ENCODE results near the gene RNASE8. TPM values are rescaled to one million over a fixed set of nuclear protein-coding genes. Genes with fewer than 3 reads are reported as not detected.

RNASE8 gene
- total RNA-seq, 1 experiment from 2014 or later = not detected

GRCh38 chr14:21038441-21039422 is 18.9 kb upstream of the RNASE8 start:
- intact Hi-C loops (cut with micrococcal nuclease) = no loop called here
- ATAC-seq (no peak), DNase-seq (no peak)
- H3K27ac ChIP-seq (ENCODE audit: low read length) = no peak overlapping the region
- no peaks in the 10 kb centered on the region for H3K9me3 ChIP-seq (ENCODE audit: low read length)
- H4K20me1 ChIP-seq (ENCODE audit: low read length) = no peaks in the 10 kb centered on the region
- H3K36me3 ChIP-seq (ENCODE audit: low read depth, low read length) = no peaks in the 10 kb centered on the region
- no peaks in the 10 kb centered on the region for H3F3A ChIP-seq (ENCODE audit: low read length, unreplicated experiment)
- H3K4me3 ChIP-seq (ENCODE audit: low read length) = no peak overlapping the region
- no peak overlapping the region for H3K9ac ChIP-seq (ENCODE audit: low read length)
- H3K79me2 ChIP-seq (ENCODE audit: low read length) = no peaks in the 10 kb centered on the region
- POLR2A ChIA-PET (ENCODE audit: unreplicated experiment) = no interaction called here
- no peak overlapping the region for H3K4me2 ChIP-seq (ENCODE audit: low read length)
- BruUV-seq (replicated peaks) = no TSS peak
- no peaks in the 10 kb centered on the region for H3K9me2 ChIP-seq (replicated peaks; ENCODE audit: low read length)
- CTCF ChIA-PET = interaction anchor here (0.6 kb wide), 1 partner anchor 57 kb away, joined by 3 read pairs; no protein-coding TSS in a partner anchor
- TF ChIP-seq EZH2phosphoT487 (IDR thresholded peaks at IDR 0.05; ENCODE audit: borderline replicate concordance, low read length) (no peak), CTCF (conservative IDR thresholded peaks at IDR 0.05; ENCODE audit: low read depth, low read length) (no peak), EZH2 (IDR thresholded peaks at IDR 0.05; ENCODE audit: low read length, unreplicated experiment) (no peak)
- no peak overlapping the region for H2AFZ ChIP-seq (ENCODE audit: low read length)
- H3K27me3 ChIP-seq (ENCODE audit: low read length) = peaks cover 45% of the 10 kb centered on the region
- no peaks in the 10 kb centered on the region for H3K4me1 ChIP-seq (ENCODE audit: insufficient read depth, low read length)

- peak; percentile 83 for ATAC-seq
- Histone ChIP-seq H3K36me3 (ENCODE audit: low read depth, low read length) (no peaks in the 10 kb centered on the region), H3K9ac (ENCODE audit: low read length) (no peak overlapping the region), H3F3A (ENCODE audit: low read length, unreplicated experiment) (no peaks in the 10 kb centered on the region), H3K9me3 (ENCODE audit: low read length) (no peaks in the 10 kb centered on the region), H3K4me3 (ENCODE audit: low read length) (no peak overlapping the region), H3K27me3 (ENCODE audit: low read length) (peaks cover 39% of the 10 kb centered on the region), H3K9me2 (replicated peaks; ENCODE audit: low read length) (no peaks in the 10 kb centered on the region), H3K27ac (ENCODE audit: low read length) (no peak overlapping the region), H2AFZ (ENCODE audit: low read length) (no peak overlapping the region), H3K79me2 (ENCODE audit: low read length) (no peaks in the 10 kb centered on the region), H3K4me1 (ENCODE audit: insufficient read depth, low read length) (no peaks in the 10 kb centered on the region), H4K20me1 (ENCODE audit: low read length) (no peaks in the 10 kb centered on the region), H3K4me2 (ENCODE audit: low read length) (no peak overlapping the region)
- peak; percentile 62 for DNase-seq
- ChIA-PET CTCF (interaction anchor here (0.7 to 1.5 kb wide), 3 partner anchors 25 to 191 kb away, joined by 3 to 17 read pairs (median 4); no protein-coding TSS in a partner anchor), POLR2A (ENCODE audit: unreplicated experiment) (no interaction called here)
- intact Hi-C loops (cut with micrococcal nuclease) = loop anchor here (1.0 to 5.0 kb wide), 3 partner anchors 25 to 342 kb away; no protein-coding TSS in a partner anchor
- BruUV-seq (replicated peaks) = no TSS peak
- TF ChIP-seq CTCF (conservative IDR thresholded peaks at IDR 0.05; ENCODE audit: low read depth, low read length) (peak; percentile 67), EZH2phosphoT487 (IDR thresholded peaks at IDR 0.05; ENCODE audit: borderline replicate concordance, low read length) (no peak), EZH2 (IDR thresholded peaks at IDR 0.05; ENCODE audit: low read length, unreplicated experiment) (no peak)
These were observed 17.8 kb upstream of the RNASE8 start for GRCh38 chr14:21039585-21040369.

All from PC-3 (cell line).